ENCODE data around the gene NIP7.

DNA sequence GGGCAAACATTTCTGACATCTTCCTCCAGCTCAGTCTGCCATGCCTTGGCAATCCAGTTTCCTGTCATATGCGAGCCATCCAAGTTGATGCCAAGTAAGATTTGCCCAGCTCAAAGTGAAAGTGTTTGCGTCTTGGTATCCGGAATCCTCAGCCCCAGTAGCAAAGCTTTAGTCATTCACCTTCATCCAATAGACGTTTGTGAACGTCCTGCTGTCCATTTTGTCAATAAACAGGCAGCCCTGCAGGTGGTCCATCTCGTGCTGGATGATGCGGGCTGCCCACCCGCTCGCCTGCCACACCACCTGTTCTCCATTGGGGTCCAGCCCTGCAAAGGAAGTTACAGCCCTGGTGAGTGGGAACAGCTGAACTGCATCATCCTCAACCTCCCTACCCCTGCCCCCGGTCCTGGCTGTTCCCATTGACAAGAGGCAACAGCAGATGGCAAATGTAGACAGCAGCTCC, 10.7 kb upstream of the NIP7 start:
- TF ChIP-seq, protein P1, sequence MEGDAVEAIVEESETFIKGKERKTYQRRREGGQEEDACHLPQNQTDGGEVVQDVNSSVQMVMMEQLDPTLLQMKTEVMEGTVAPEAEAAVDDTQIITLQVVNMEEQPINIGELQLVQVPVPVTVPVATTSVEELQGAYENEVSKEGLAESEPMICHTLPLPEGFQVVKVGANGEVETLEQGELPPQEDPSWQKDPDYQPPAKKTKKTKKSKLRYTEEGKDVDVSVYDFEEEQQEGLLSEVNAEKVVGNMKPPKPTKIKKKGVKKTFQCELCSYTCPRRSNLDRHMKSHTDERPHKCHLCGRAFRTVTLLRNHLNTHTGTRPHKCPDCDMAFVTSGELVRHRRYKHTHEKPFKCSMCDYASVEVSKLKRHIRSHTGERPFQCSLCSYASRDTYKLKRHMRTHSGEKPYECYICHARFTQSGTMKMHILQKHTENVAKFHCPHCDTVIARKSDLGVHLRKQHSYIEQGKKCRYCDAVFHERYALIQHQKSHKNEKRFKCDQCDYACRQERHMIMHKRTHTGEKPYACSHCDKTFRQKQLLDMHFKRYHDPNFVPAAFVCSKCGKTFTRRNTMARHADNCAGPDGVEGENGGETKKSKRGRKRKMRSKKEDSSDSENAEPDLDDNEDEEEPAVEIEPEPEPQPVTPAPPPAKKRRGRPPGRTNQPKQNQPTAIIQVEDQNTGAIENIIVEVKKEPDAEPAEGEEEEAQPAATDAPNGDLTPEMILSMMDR (IDR thresholded peaks at IDR 0.05): no peak
- TF ChIP-seq EZH2 (IDR thresholded peaks at IDR 0.05) (no peak), EZH2phosphoT487 (IDR thresholded peaks at IDR 0.05) (no peak)

All from neural progenitor cell (in vitro differentiated cells).